GM12875 (cell line): ENCODE data around the gene TPCN1.

Experiments used
- H3K4me3 ChIP-seq: one replicate; pipeline ENCODE4 v1.5.1; 2011; ENCODE audit warnings: low read depth, low read length, control low read depth
- CTCF ChIP-seq: IDR thresholded peaks from 2 replicates; pipeline ENCODE4 v1.5.1; 2011; ENCODE audit warnings: low read depth, mild to moderate bottlenecking, control low read depth, inconsistent platforms, low read length, moderate library complexity, borderline replicate concordance; ENCODE audit not compliant: insufficient read depth

The TPCN1 gene

GRCh38 chr12:113292547-113292946 lies 71.3 kb downstream of the TPCN1 start:
- TF ChIP-seq CTCF, result no peak

DNA sequence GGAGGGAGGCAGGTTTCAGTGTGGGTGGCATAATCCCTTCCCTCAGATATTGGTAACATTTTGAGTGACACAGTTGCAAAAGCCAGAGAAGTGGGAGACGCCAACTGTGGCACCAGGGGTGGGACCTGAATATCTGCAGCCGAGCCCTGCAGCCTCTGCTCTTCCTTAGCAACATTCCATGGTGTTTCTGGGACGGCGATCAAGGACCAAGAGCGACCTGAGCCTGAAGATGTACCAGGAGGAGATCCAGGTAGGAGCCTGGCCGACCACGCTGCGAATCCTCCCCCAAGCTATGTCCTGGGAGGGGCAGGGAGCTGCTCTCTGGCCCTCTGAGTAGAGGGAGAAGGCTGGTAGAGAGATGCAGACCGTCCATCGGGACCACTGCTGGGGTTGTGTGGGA lies 71.8 kb downstream of the TPCN1 start:
- no peak for TF ChIP-seq CTCF

More at GRCh38 chr12:113292547-113292946, 71.3 kb downstream of the TPCN1 start:
- no peak overlapping the region for H3K4me3 ChIP-seq

GRCh38 chr12:113295886-113296556 lies 74.8 kb downstream of the TPCN1 start:
- no peak overlapping the region for H3K4me3 ChIP-seq
- no peak for TF ChIP-seq CTCF

More for the DNA sequence above, 71.8 kb downstream of the TPCN1 start:
- H3K4me3 ChIP-seq, result no peak overlapping the region

DNA sequence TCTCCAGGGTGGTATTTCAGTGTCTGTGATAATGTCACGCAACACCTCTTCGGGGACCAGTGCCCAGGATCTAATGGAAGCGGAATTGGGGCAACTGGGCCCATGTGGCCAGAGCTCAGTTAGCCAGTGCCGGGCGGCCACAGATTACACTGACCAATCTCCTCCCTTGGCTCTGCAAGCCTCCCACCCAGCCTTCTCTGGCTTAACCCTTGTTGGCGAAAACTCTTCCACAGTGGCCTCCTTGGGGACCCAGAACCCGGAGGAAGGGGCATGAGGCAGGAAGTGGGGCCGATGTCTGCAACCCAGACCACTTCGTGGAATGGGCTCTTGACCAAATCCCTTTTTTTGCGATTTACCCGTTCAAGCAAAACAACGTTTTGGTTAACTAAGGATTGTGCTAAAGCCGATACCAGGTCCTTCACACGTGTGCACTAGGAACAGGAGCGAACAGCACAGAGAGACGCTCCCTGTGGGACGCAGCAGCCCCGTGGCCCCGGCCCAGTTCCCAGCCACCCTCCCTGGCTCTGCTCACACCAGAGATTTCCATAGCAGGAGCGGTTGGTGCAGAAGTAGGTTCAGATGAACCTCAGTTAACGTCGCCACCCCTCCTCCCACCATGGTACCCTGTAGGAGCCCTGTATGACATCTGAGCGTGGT lies 75.4 kb downstream of the TPCN1 start:
- H3K4me3 ChIP-seq, result no peak overlapping the region
- no peak for TF ChIP-seq CTCF

GRCh38 chr12:113297214-113297587 lies 75.9 kb downstream of the TPCN1 start:
- TF ChIP-seq CTCF, result no peak
- no peak overlapping the region for H3K4me3 ChIP-seq

GRCh38 chr12:113297621-113298471 lies 76.6 kb downstream of the TPCN1 start:
- no peak overlapping the region for H3K4me3 ChIP-seq
- no peak for TF ChIP-seq CTCF
